Common myeloid progenitor, CD34-positive (primary cell): ENCODE results near the gene EXOC3.
A peak's percentile ranks its signal among the peaks of the same experiment; 100 is the strongest.
"Not testable (repeated sequence)": the region's sequence is repeated elsewhere in the genome, so short reads cannot be mapped to it uniquely, and the experiment has no call there.

Source experiments
- CTCF ChIA-PET: fragments of 350-600 bp; sonication (Branson Sonifier 250); formaldehyde crosslinking; loops from one replicate; lab custom pipeline; 2021; ENCODE audit warnings: antibody characterized with exemption; lab: Charles Lee
- POLR2A ChIA-PET: fragments of 350-600 bp; sonication (Branson Sonifier 250); formaldehyde crosslinking; loops from one replicate; lab custom pipeline; 2021; ENCODE audit warnings: antibody characterized with exemption; lab: Charles Lee
- DNase-seq, 3 donors: peaks; one replicate each; pipeline versions ENCODE4 v3.0.0 to v3.0.0-alpha.2; 2013
- H3K27ac ChIP-seq, 2 experiments: 1 replicate in 1 of 2; 2 replicates in 1 of 2; pipeline ENCODE4 v1.7.0; 2013; ENCODE audit warnings: inconsistent platforms in 2 of 2, low read length in 2 of 2, mild to moderate bottlenecking in 2 of 2, low read depth in 1 of 2, moderate library complexity in 1 of 2; ENCODE audit not compliant: severe bottlenecking in 2 of 2, insufficient read depth in 1 of 2, poor library complexity in 1 of 2
- H3K27me3 ChIP-seq, 5 experiments: replicated peaks in 2 of 5; 1 replicate in 3 of 5; 2 replicates in 2 of 5; pipeline versions ENCODE4 v1.6.1 to v1.7.0; 2013; ENCODE audit warnings: low read length in 4 of 5, mild to moderate bottlenecking in 2 of 5, moderate library complexity in 2 of 5, inconsistent platforms in 1 of 5; ENCODE audit not compliant: insufficient read depth in 5 of 5, control insufficient read depth in 4 of 5
- H3K36me3 ChIP-seq, 4 experiments: 1 replicate in 2 of 4; 2 replicates in 2 of 4; pipeline versions ENCODE4 v1.6.1 to v1.7.0; 2013; ENCODE audit warnings: low read length in 3 of 4, control low read depth in 1 of 4, mild to moderate bottlenecking in 1 of 4; ENCODE audit not compliant: control insufficient read depth in 4 of 4, insufficient read depth in 4 of 4
- H3K4me1 ChIP-seq, 4 experiments: 1 replicate in 3 of 4; 2 replicates in 1 of 4; pipeline versions ENCODE4 v1.6.1 to v1.7.1; 2013; ENCODE audit warnings: low read length in 3 of 4, mild to moderate bottlenecking in 3 of 4, control low read depth in 1 of 4, inconsistent platforms in 1 of 4, moderate library complexity in 1 of 4; ENCODE audit not compliant: control insufficient read depth in 4 of 4, insufficient read depth in 4 of 4; ENCODE audit errors: control extremely low read depth in 1 of 4
- H3K4me3 ChIP-seq, 7 experiments: 1 replicate in 4 of 7; 2 replicates in 3 of 7; pipeline versions ENCODE4 v1.5.1 to v1.7.0; 2013; ENCODE audit warnings: mild to moderate bottlenecking in 7 of 7, low read length in 6 of 7, moderate library complexity in 6 of 7, inconsistent platforms in 2 of 7, low read depth in 2 of 7, control low read depth in 1 of 7; ENCODE audit not compliant: insufficient read depth in 4 of 7, control insufficient read depth in 1 of 7; ENCODE audit errors: extremely low read depth in 1 of 7
- H3K9me3 ChIP-seq, 5 experiments: 1 replicate in 4 of 5; 2 replicates in 1 of 5; pipeline versions ENCODE4 v1.6.1 to v1.7.1; 2013; ENCODE audit warnings: low read length in 4 of 5, mild to moderate bottlenecking in 2 of 5, inconsistent platforms in 1 of 5, low read depth in 1 of 5, moderate library complexity in 1 of 5; ENCODE audit not compliant: control insufficient read depth in 4 of 5, insufficient read depth in 2 of 5; ENCODE audit errors: control extremely low read depth in 1 of 5
- WGBS: methylation state at CpG from one replicate; pipeline ENCODE4 v1.1.5; 2013; ENCODE audit not compliant: insufficient coverage; 5-methylcytosine and 5-hydroxymethylcytosine counted together

The EXOC3 gene

DNA sequence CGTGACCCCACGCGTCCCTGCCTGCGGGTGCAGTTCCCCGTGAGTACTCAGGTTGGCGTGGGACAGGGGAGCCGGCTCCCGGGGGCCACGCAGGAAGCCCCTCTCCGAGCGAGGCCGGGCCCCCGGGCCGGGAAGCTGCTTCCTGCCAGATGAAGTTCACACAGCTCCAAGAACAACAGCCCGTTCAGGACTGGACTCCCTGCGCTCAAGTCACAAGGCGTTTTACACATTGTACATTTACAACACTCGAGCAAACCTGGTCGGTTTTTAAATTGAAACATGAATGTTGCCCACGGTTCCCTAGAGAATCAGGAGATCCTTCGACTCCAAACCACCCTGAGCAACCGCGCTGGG, 58.8 kb downstream of the EXOC3 start:
- Histone ChIP-seq H3K4me3 (peak overlapping the region in 3 of 7 experiments; percentile 40 to 49 (median 48)), H3K36me3 (no peaks in the 10 kb centered on the region), H3K27ac (no peak overlapping the region), H3K9me3 (no peaks in the 10 kb centered on the region), H3K4me1 (peaks cover 0 to 12% (median 10%) of the 10 kb centered on the region in 4 experiments), H3K27me3 (peaks cover 0 to 43% (median 7%) of the 10 kb centered on the region in 5 experiments)
- ChIA-PET POLR2A (no interaction called here), CTCF (interaction anchor here (0.7 to 2.1 kb wide), 4 partner anchors 9 to 56 kb away, joined by 3 to 6 read pairs (median 5); no protein-coding TSS in a partner anchor)
- 7% methylated on average over 10 of the region's 23 CpGs for WGBS
- peak in 1 of 3 donors; percentile 32 for DNase-seq

DNA sequence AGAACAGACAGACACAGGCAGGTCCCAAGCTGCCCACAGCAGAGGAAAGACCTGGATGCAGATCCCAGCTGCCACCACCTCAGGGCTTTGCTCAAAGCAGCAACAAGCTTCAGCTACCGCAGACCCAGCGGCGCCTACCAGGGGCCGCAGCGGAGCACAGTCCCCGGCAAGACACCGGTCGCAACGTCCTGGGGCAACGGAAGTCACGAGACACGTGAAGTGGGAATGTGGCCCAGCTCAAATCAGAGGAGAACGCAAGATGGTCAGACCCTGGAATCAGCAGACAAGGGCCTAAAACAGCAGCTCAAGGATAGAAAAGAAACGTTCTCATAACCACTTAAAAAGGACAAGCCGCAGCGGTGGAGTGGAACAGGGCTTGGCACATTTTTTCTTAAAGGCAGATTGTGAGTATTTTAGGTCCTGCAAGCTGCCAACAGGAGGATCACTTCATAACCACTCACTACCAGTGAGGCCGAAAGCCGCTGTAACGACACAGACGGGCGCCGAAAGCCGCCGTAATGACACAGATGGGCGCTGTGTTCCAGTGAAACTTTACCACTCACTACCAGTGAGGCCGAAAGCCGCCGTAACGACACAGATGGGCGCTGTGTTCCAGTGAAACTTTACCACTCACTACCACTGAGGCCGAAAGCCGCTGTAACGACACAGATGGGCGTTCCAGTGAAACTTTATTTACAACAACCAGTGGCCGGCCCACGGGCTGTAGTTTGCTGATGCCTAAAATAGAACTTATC, 59.5 kb downstream of the EXOC3 start:
- ChIA-PET CTCF (interaction anchor here (0.7 to 2.1 kb wide), 4 partner anchors 9 to 56 kb away, joined by 3 to 6 read pairs (median 5); no protein-coding TSS in a partner anchor), POLR2A (interaction anchor here (1.1 kb wide), 1 partner anchor 19 kb away, joined by 3 read pairs; no protein-coding TSS in a partner anchor)
- no peaks in the 10 kb centered on the region for H3K9me3 ChIP-seq
- no peaks in the 10 kb centered on the region for H3K36me3 ChIP-seq
- DNase-seq, result peak in 2 of 3 donors; percentile 22 to 79
- H3K4me1 ChIP-seq, result peaks cover 0 to 12% (median 10%) of the 10 kb centered on the region in 4 experiments
- peak overlapping the region in 2 of 7 experiments; percentile 40 to 49 for H3K4me3 ChIP-seq
- WGBS, result 59% methylated on average over 26 of the region's 36 CpGs
- peaks cover 0 to 38% (median 4%) of the 10 kb centered on the region in 5 experiments for H3K27me3 ChIP-seq
- no peak overlapping the region for H3K27ac ChIP-seq

DNA sequence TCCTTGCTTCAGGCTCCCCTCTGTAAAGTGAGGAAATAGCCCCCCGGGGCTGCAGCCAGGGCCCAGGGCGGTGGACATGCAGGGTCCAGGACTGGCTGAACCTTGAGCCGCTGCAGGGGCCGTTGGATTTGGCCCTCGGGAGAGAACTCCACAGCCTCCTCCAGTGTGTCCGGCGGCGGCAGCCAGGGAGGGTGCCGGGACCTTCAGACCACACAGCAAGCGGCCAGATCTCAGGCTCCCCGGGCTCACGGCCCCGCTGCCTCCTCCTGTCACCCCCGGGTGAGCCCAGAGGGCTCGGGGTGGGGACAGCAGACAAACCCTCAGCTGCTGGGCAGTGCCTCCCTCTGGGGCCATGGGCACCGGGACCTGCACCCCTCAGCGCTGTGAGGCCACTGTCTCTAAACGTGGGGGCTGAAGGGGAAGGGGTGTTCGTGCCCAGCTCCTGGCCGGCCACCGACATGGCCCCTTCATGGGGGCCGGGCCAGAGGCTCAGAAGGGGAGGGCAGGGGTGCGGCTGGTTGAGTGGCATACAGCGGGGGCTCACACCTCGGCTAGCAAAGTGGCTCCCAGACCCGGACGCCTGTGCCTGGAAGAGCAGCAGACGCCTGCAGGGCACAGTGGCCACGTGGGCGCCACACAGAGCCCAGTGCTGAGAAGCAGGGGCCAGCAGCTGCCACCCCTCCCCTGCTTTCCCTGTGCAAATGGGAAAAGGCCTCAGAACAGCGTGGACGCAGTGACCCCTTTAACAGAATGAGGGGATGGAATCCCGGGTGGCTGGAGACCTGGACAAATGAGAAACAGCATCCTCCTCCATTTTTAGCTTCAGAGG, 61.6 kb downstream of the EXOC3 start:
- WGBS, result 80% methylated on average over 30 of the region's 33 CpGs
- ChIA-PET CTCF (no interaction called here), POLR2A (interaction anchor here (0.6 kb wide), 1 partner anchor 12 kb away, joined by 3 read pairs; no protein-coding TSS in a partner anchor)

DNA sequence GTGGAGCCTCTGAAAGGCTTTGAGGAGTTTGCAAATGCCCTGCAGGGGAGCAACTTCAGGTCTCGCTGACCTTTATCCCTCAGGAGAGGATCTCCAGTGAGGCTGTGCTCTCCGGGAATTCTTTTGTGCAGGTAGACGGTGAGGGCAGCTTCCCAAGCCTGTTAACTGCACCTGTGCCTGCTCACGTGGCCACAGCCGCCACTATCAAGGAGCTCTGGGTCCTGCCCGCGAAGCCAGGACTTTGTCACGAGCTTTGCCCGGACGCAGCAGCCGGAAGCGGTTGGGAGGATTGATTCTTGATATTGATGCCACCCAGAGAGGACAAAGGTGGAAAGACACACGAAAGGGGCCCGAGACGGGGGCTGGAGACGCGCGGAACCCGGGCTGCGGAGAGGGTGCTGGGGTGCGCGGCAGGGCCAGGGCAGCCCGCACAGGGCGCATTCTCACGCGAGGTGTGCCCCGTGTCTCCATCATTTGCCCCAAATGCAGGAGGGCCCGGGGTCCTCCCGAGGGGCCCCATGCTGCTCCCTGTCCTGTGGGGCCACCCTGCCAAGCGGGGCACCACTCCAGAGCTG, 63.1 kb downstream of the EXOC3 start:
- H3K27me3 ChIP-seq, result peaks cover 0 to 32% (median 3%) of the 10 kb centered on the region in 5 experiments
- H3K4me1 ChIP-seq, result peaks cover 0 to 12% (median 10%) of the 10 kb centered on the region in 4 experiments
- no peak overlapping the region for H3K4me3 ChIP-seq
- peaks cover 0 to 4% (median 0%) of the 10 kb centered on the region in 5 experiments for H3K9me3 ChIP-seq
- POLR2A ChIA-PET, result no interaction called here
- no peak for DNase-seq
- WGBS, result 78% methylated on average over 30 of the region's 30 CpGs
- CTCF ChIA-PET, result interaction anchor here (1.4 kb wide), 1 partner anchor 60 kb away, joined by 7 read pairs; no protein-coding TSS in a partner anchor
- no peaks in the 10 kb centered on the region for H3K36me3 ChIP-seq
- H3K27ac ChIP-seq, result no peak overlapping the region

More for the DNA sequence above, 61.6 kb downstream of the EXOC3 start:
- peaks cover 0 to 4% (median 0%) of the 10 kb centered on the region in 5 experiments for H3K9me3 ChIP-seq
- DNase-seq, result no peak
- H3K27me3 ChIP-seq, result peaks cover 0 to 33% (median 3%) of the 10 kb centered on the region in 5 experiments
- H3K4me1 ChIP-seq, result peaks cover 0 to 12% (median 10%) of the 10 kb centered on the region in 4 experiments
- no peak overlapping the region for H3K4me3 ChIP-seq
- H3K27ac ChIP-seq, result no peak overlapping the region
- no peaks in the 10 kb centered on the region for H3K36me3 ChIP-seq

DNA sequence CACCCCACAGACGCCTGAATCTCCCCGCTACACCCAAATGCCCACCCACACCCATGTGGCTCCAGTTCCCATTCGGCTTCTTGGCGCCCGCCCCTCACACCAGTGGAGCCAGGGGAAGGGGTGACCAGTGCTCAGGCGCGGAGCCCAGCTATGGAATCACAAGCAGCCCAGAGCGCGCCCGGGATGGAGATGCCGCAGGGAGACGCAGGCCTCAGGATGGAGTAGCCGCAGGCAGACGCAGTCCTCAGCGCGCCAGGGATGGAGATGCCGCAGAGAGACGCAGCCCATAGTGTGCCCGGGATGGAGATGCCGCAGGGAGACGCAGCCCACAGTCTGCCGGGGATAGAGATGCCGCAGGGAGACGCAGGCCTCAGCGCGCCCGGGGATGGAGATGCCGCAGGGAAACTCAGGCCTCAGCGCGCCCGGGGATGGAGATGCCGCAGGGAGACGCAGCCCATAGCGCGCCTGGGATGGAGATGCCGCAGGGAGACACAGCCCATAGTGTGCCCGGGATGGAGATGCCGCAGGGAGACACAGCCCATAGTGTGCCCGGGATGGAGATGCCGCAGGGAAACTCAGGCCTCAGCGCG, 65.1 kb downstream of the EXOC3 start:
- DNase-seq, CTCF ChIA-PET, H3K4me1 ChIP-seq, H3K4me3 ChIP-seq, H3K27ac ChIP-seq, H3K36me3 ChIP-seq, H3K9me3 ChIP-seq, POLR2A ChIA-PET: not testable (repeated sequence)
- 99% methylated on average over 32 of the region's 42 CpGs for WGBS
- H3K27me3 ChIP-seq, result peaks cover 0 to 14% (median 3%) of the 10 kb centered on the region in 5 experiments

DNA sequence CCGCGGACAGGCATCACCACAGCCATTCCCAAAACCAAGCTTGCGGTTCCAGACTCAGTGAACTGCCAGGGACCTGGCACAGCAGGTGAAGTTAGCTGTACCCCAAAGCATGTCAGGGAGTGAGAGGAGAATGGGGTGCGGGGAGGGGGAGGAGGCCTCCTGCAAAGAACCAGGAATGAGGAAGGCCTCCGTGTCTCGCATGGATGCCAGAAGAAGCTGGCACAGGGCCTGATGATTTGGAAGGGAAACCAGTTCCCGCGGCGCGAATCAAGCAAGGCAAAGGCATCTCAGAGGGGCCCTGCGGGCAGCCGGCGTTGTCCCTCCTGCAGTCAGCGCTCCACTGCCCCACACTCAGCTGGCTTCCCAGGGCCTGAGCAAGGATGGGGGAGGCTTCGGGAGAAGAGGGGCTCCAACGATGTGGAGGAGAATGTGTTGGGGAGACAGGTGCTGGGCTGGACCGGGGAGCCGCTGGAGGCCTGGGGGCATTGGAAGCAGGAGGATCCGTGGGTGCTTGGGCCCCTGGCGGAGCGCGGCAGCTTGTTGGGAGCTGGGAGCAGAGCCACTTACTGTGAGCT, 66.7 kb downstream of the EXOC3 start:
- no peaks in the 10 kb centered on the region for H3K36me3 ChIP-seq
- WGBS, result 95% methylated on average over 19 of the region's 22 CpGs
- peaks cover 0 to 4% (median 0%) of the 10 kb centered on the region in 5 experiments for H3K9me3 ChIP-seq
- H3K4me1 ChIP-seq, result peaks cover 0 to 3% (median 0%) of the 10 kb centered on the region in 4 experiments
- H3K4me3 ChIP-seq, result no peak overlapping the region
- ChIA-PET CTCF (interaction anchor here (1.8 kb wide), 1 partner anchor 13 kb away, joined by 4 read pairs; no protein-coding TSS in a partner anchor), POLR2A (no interaction called here)
- peaks cover 0 to 23% (median 7%) of the 10 kb centered on the region in 5 experiments for H3K27me3 ChIP-seq
- DNase-seq, result no peak
- no peak overlapping the region for H3K27ac ChIP-seq
